IPS-NIHi11 (cell line): ENCODE results near the gene SLC25A41.
A peak's percentile ranks its signal among the peaks of the same experiment; 100 is the strongest.

ENCODE experiments used
- DNase-seq: peaks from one replicate; pipeline ENCODE4 v3.0.0; 2012; ENCODE audit warnings: mixed read lengths, low spot score

The SLC25A41 gene

DNA sequence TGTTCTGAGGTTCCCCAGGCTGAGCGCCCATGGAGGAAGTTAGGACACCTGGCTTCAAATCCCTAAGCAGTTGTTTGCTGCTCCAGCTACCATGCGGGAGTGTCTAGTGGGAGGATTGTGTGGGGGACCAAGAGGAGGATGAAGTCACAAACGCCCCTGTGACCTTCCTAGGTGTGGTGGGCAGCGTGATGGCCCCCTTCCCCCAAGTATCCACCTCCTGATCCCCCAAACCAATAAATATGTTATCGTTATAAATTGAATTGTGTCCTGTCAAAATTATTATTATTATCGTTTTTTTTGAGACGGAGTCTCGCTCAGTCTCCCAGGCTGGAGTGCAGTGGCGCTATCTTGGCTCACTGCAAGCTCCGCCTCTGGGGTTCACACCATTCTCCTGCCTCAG, at the start of gene SLC25A41:
Gene SLC25A41 (minus strand): TSS at position 101 of the 400 bp plus-strand sequence. CDS start 70 bp downstream, at position 31.
- no peak for DNase-seq

DNA sequence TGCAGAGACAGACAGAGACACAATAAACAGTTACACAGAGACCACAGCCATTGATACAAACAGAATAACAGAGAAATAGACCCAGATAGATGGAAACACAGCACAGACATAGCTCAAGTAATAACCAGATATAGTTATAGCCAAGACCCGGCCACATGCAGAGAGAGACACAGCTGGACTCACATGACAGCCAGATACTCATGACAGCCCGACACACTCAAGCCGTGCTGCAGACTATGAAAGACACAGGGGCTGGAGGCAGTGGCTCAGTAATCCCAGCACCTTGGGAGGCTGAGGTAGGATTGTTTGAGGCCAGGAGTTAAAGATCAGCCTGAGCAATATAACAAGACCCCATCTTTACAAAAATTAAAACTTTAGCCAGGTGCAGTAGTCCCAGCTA, 49.7 kb upstream of the SLC25A41 start:
- DNase-seq, result no peak

DNA sequence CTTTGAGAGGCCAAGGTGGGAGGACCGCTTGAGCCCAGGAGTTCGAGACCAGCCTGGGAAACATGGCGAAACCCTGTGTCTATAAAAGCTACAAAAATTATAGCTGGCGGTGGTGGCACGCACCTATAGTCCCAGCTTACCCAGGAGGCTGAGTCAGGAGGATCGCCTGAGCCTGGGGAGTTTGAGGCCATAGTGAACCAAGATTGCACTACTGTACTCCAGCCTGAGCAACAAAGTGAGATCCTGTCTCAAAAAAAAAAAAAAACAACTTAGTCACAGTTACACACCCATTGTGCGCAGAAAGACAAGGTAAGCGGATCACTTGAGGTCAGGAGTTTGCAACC, 48.8 kb upstream of the SLC25A41 start:
- DNase-seq, result no peak

DNA sequence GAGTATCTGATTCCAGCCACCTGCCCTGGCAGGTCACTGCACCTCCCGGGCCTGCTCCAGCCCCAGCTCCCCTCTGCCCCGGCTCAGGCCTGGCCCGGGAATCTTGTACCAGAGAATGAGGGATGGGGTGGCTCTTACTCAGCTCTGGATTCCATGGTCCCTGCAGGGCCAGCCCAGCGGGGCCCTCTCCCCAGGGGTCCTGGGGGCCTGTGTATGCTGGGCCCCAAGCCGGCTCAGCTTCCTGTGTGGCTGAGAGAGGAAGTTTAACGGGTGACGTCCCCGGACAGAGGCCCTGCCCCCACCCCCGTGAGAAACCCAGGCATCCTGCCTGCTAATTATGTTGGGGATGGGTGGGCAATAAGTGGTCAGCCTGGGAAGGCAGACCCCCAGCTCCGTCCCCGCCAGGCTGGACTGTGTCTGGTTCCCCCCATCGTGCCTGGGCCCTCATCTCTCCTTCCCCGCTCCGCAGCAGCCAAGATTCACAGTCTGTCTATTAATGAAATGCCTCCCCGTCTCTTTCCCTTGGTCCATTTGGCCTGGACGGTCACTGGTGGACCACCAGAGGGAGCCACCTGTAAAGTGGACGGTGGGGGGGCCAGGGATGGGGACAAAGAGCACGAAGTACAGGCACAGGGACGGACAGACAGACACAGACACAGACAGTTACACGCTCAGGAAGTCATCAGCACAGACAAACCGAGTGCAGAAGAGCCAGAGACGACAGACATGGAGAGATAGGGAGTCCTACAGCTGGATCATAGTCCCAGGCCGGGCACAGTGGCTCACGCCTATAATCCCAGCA, 48.2 kb upstream of the SLC25A41 start, which contains the start of gene DENND1C:
Gene DENND1C (minus strand): TSS at position 247 of the 802 bp plus-strand sequence. CDS start 92 bp downstream, at position 155.
- DNase-seq, result peak; percentile 62

DNA sequence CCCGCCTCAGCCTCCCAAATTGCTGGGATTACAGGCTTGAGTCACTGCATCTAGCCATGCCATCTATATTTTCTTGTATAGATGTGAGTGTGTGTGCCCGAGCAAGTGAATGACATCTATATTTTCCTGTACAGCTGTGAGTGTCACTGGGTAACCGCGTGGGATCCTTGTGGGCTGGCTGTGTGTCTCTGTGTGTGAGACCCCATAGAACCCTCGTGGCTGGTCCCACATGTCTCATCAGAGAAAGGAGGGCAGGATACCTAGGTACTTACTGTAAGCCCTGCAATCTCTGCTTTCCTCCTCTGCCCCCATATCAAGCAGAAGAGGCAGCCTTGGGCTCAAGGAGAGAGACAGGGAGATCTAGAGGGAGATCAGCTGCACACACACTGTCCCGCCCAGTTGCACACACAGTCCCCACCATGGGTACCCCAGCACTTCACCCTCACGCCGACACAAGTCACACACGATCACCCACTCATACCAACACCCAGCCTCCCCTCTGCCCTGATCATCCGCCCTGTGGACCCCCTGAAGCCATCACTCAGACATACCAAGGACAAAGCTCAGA, 47.4 kb upstream of the SLC25A41 start:
- DNase-seq, result no peak

DNA sequence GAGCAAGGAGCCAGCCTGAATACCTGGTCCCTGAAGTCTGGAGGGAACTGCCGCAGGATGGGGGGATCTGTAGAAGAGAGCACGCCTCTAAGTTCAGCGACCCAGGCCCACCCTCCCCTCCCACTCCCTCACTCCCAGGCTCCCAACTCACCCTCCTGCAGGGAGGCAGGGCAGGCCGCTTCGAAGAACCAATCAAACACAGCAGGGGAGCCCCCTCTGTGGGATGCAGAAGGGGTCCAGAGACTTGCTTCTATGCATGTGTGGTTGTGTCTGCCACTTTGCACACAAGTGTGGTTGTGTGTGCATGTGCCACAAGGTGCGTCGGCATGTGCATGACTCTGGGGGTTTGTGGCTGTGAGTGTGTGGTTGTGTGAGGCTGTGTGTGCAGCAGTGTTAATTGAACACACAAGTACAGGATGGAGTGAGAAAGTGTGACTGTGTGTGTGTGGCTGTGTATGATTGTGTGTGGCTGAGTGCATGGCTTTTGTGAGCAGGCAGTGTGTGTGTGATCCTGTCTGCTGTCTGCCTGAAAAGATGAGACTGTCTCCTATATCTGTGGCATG, 46.4 kb upstream of the SLC25A41 start:
- DNase-seq, result no peak

DNA sequence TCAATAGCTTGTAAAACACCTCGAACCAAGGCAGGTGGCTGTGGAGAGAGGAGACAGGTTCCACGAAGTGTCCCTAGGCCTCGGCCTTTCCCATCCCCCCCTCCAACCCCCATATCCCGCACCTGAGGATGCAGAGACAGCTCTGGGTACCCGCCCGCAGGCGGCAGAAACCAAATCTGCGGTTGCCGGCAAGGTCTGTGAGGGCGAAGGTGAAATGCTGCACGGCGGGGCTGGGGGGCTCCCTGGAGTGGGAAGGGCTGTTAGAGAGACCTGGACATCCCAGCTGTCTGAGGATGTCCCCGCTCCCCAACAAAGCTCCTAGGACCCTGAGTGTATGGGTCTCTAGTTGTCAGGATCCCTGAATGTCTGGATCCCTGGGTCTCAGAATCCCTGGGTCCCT, 45.3 kb upstream of the SLC25A41 start:
- DNase-seq, result no peak

DNA sequence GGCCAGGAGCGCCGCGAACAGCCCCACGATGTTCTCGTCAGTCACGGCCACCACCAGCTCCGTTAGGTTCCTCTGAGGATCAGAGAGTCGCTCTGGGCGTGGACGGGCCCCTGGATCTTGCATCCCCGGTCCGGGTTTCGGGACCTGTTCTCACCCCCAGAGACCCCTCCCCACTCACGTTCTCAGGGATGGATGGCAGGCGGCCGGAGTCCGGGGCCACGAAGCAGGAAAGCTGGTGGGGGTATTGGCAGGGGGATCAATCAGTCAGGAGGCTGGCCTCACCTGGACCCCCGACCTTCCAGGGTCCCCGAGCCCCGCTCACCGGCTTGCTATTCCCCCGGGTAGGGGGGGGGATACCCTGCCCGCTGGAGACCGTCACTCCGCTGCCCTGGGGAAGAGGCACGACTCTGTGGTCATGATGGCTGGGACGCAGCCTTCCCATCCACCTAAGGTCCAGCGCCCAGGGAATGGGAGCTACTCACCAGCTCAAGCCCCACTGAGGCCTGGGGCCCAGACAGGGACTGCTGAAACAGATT, 43.4 kb upstream of the SLC25A41 start:
- no peak for DNase-seq

DNA sequence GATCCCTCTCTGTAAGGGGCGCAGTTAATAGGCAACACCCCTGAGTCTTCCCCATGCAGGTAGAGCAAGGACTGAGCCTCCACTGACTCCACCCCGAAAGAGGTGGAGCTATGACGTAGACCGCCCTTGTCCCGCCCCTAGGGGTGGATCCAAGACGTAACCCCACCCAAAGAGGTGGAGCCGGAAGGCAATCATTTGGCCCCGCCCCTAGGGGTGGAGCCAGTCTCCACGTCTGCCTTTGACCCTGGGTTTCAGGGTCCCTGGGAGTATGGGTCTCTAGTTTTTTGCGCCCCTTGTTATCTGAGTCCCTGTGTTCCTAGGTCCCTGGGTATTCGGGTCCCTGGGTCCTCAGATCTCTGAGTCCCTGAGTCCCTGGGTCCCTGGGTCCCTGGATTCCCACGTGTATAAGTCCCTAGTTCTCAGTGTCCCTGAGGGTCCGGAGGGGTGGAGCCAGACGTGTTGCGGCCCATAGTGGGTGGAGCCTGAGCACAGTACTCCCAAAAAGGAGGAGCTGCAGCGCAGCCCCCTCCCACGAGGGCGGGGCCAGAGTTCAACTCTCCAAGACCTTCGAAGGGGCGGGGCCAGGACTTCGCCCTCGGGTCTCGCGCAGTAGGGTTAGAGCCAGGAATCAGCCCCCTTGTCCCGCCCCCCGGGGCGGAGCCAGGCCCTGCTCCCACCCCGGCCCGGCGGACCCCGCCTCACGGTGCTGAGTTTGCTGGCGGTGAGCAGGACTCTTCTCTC, 42.8 kb upstream of the SLC25A41 start:
- DNase-seq, result peak; percentile 97

DNA sequence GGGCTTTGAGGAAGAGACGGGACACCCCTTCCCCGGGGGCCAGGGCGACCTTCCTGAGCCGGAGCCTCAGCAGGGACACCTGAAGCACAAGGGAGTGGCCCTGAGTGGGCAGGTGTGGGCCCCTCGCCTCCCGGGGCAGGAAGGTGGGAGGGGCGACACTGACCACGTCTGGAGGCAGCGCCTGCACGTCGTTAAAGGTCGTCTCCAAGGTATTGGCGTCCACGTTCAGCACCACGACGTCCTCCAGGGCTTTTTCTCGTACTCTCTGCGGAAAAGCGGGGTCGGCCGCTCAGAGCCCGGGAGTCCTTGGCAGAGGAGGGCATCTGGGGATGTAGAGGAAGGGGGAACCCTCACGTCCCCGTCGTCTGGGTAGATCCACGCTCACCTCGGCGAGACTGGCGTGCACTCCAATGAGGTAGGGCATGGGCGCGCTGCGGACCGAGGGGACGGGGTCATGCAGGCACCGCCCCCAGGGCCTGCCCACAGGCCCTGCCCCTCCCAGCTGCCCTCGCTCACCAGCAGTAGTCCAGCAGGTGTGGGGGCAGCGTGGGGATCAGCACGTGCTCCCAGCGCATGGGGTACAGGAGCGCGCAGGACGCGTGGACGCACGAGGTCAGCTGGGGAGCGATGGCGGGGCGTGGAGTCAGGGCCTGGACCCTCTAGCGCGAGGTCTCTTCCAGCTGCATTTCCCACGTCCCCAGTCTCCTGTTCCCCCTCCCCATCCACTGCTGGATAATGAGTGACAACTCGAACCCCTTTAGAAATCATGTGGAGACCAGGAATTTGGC, 42.0 kb upstream of the SLC25A41 start:
- peak; percentile 72 for DNase-seq

DNA sequence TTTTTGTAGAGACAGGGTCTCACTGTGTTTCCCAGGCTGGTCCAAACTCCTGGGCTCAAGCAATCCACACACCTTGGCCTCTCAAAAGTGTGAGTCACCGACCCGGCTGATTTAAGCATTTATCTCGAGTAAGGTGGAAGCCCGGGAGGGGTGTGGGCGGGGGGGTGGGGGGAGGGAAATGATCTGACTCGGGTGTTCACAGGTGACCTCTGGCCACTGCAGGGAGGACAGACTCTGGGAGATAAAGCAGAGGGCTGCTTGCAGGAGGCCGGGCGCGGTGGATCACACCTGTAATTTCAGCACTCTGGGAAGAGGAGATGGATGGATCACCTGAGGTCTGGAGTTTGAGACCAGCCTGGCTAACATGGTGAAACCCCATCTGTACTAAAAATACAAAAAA, 40.1 kb upstream of the SLC25A41 start:
- DNase-seq, result no peak

DNA sequence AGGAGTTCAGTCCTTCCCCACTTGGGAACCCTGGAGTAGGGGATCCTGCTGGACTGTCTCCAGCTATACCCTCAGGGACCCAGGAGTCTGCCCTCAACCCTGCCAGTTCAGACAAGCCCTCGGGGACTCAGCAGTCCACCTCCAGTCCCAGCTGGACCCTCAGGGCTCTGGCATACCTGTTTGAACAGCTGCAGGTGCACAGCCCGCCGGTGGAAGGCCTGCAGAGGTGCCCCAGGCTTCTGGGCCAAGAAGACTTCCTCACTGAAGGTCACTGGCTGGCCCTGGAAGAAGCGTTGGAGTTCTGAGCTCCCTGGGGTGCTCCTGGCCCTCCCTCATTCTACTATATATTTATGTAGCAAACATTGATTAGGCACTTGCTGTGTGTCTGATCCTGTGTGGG, 39.1 kb upstream of the SLC25A41 start:
- DNase-seq, result no peak

DNA sequence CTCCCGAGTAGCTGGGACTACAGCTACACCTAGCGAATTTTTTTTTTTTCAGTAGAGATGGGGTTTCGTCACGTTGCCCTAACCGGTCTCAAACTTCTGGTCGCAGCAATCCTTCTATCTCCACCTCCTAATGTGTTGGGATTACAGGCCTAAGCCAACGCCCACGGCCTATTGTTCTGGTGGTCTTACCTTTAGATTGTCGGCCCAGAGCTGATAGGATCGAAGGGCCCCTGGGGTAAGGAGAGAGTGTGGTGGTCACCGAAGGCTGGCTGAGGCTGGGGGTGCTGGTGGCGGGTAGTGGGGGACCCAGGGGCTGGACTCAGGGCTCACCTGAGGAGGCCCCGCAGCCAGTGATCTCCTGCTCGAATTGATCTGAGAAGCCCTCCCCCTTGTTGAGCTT, 37.5 kb upstream of the SLC25A41 start:
- DNase-seq, result no peak

DNA sequence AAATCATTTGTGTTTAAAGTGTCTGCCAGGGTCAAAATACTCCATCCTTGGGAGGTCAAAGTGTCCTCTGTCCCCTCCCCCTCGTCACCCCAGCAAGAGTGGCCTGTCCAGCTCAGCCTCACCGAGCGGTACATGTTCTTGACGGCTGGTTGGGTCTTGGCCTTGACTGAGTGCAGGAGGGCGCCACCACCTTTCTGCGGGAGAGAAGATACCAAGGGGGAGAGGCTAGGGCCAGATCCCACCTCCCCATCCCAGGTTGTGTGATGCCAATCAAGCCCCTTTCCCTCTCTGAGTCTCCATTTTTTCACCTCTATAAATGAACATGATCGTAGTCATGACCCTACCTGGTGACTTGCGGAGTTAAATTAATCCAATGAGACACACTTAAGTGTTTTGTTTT, 36.6 kb upstream of the SLC25A41 start:
- no peak for DNase-seq

DNA sequence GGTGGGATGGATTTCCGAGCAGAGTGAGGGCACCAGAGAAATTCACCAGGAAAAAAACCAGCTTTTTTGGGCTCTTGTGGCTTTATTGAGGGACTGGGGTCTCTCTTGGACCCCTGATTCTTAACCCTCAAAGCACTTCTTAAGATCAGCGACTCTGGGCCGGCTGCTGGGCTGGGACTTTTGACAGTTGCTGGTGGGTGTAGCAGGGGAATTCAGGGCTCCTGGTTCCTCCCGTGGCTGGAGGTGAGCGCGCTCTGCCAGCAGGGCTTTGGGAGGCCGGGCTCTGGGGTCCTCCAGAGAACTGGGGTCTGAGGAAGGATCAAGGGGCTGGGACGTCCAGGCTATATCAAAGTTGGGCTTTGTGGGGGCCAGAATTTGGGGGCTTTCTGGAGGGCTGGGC, 33.8 kb upstream of the SLC25A41 start:
- no peak for DNase-seq

DNA sequence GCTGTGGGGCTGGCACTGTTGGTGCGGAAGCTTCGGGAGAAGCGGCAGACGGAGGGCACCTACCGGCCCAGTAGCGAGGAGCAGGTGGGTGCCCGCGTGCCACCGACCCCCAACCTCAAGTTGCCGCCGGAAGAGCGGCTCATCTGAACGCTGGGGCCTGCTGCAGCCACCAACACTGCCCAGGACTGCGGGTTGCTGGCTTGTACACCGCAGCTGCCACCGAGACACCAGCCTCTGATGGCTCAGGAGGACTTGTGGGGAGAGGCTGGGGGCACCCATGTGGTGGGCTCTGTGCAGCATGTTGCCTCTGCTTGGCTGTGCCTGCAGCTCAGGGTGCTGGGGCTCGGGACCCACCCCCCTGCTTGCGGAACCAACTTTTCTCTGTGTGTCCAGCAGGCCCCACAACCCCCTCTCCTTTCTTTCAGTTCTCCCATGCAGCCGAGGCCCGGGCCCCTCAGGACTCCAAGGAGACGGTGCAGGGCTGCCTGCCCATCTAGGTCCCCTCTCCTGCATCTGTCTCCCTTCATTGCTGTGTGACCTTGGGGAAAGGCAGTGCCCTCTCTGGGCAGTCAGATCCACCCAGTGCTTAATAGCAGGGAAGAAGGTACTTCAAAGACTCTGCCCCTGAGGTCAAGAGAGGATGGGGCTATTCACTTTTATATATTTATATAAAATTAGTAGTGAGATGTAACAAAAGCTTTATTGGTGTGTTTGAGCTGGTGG, 33.1 kb upstream of the SLC25A41 start:
- DNase-seq, result no peak

DNA sequence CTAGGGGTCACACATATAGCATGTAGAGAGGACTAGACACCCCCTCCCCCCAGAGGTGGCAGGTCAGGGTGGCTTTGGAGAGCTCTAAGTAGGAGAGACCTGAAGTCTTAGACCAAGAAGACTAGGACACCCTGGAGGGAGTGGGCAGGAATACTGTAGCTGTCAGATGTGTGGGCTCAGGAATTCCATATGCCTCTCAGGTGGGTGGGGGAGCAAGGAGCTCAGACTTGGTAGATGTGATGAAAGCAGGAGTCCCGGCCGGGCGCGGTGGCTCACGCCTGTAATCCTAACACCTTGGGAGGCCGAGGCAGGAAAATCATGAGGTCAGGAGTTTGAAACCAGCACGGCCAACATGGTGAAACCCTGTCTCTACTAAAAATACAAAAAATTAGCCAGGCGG, 32.1 kb upstream of the SLC25A41 start:
- no peak for DNase-seq

DNA sequence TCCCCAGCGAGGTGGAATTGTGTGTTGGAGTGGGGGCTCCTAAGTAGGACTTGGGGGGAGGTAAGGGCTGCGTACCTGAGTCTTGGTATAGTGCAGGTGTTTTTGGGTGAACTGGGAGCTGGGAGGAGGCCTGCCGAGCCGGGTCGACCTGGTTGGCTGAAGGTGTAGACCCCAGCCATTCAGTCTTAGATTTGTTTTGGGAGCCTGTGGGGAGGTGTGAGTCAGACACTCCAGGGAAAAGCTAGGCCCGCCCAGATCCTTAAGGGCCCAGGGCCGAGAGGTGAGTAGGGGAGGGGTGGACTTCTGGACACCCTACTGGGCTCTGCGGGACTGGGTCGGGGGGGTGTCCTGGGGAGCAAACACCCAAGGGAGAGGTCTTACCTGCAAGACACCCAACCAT, 31.4 kb upstream of the SLC25A41 start:
- DNase-seq, result no peak

DNA sequence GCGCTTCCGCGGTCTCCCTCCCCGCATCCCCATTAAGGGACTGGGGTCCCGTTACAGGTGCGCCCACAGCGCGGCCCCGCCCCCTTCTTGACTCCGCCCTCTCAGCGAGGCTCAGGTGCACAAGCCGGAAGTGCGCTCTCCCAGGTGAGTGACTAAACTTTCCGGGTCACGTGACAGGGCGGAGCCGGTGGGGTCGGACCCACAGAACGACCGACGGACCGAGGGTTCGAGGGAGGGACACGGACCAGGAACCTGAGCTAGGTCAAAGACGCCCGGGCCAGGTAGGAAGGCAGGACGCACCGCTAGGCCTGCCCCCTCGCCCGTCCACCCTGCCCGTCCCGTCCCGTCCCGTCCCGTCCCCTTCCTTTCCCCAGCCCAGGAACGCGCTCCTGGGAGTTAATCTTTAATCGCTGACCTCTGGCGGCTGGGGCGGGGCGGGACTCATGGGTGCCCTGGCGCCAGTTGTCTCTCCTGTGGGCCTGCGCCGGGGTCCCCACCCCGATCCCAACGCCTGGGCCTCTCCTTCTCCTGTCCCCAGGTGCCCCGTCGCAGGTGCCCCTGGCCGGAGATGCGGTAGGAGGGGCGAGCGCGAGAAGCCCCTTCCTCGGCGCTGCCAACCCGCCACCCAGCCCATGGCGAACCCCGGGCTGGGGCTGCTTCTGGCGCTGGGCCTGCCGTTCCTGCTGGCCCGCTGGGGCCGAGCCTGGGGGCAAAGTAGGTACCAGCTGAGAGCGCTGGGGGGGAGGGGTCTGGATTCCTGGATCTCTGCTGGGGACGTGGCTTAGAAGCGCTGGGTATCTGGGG, 30.7 kb upstream of the SLC25A41 start, which contains the start of gene CRB3:
Gene CRB3 (plus strand): TSS at position 202 of the 804 bp plus-strand sequence. CDS start 431 bp downstream, at position 633.
- DNase-seq, result peak; percentile 90
